ENCODE results near the gene PLXNA2.

PLXNA2 gene

GRCh38 chr1:208084220-208084619 lies 160.0 kb downstream of the PLXNA2 start:
- no peak for ATAC-seq

DNA sequence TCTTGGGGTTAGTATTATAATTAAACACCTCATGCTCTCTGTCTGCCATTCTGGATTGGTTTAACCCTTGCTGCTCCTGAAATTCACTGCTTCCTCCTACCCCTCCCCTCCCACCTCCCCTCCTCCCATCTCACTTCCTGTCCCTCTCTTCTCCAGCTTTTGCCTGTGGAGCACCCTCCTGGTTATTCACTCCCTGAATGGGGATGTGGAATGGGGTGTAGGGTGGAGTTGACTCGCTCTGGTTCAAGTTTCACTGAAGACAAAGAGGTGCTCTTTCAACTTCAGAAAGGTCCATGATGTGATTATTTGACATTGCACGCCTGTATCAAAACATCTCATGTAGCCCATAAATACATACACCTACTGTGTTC lies 160.5 kb downstream of the PLXNA2 start:
- ATAC-seq: no peak

- ATAC-seq: no peak
Measured at GRCh38 chr1:208083016-208083714, 161.0 kb downstream of the PLXNA2 start.

DNA sequence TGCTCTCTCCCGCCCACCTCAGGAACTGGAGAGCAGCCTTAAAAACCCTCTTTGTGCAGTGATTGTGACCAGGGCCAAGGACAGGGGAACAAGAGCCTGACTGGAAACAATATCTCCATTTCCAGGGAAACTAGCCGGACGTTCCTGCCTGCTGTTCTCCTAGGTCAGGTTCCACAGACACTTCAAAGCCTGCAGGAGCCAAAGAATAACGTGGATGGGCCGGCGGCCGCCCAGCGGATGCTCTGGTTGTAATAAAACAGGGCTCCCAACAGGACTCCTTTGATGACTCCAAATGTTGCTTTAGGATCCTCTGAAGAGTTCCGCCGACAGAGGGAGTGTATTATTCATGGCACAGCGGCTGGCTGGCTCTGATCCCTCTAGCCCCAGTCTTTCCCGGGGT lies 162.2 kb downstream of the PLXNA2 start:
- no peak for ATAC-seq

DNA sequence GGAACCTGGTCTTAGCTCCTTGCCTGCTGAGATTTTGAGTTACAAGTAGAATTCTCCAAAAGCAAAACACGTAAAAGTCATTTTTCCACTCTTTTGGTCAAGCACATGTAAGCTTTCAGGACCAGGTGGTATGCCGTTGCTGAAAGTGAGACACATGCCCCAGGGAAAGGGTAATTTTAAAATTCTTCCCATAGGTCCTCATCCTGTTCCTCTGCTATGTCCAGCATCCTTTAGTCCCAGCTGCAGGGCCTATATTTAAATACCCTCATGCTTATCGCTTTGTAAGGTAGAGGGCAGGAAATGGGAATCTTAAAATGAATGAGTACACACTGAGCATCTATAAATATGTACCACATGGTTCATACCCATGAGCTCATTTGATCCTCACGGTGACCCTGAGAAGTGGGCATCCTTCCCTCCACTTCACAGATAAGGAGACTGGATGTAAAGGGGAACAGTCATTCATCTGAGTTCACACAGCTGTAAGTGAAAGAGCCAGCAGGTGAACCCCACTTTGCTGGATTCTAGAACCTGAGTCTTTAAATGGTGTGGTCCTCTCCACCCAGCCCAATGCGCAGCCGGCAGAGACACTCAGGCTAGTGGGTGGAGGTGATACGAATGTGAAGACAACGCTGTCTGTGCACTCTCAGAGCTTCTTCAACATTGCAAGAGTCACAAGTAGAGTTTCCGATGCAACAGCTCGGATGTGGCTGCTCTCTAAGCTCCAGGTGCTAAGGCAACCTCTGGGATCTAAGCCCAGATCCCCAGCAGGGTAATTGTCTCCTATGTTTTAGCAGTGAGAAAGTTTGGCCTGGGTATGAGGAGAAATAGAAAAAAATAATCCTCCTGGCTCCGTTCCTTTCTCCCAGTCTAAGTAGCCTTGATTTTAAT lies 163.5 kb downstream of the PLXNA2 start:
- ATAC-seq: no peak

GRCh38 chr1:208079161-208079560 lies 165.0 kb downstream of the PLXNA2 start:
- ATAC-seq: no peak

DNA sequence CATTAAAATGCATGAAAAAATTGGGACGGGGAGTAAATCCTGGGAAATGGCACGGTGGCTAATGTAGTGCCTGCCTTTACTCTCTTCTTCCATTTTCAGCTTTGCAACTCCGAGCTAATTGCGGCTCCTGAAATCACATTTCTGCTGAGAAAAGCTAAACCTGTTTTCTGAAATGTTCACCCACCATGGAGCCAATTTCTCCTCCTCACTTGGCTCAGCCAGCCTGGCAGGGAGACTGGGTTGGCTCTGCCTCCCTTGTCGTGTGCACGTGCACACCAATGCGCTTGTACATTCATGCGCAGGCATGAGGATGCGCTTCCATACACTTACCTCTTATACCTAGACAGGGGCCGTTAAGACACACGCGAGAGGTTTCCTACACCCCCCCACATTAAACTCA lies 165.4 kb downstream of the PLXNA2 start:
- ATAC-seq: no peak

DNA sequence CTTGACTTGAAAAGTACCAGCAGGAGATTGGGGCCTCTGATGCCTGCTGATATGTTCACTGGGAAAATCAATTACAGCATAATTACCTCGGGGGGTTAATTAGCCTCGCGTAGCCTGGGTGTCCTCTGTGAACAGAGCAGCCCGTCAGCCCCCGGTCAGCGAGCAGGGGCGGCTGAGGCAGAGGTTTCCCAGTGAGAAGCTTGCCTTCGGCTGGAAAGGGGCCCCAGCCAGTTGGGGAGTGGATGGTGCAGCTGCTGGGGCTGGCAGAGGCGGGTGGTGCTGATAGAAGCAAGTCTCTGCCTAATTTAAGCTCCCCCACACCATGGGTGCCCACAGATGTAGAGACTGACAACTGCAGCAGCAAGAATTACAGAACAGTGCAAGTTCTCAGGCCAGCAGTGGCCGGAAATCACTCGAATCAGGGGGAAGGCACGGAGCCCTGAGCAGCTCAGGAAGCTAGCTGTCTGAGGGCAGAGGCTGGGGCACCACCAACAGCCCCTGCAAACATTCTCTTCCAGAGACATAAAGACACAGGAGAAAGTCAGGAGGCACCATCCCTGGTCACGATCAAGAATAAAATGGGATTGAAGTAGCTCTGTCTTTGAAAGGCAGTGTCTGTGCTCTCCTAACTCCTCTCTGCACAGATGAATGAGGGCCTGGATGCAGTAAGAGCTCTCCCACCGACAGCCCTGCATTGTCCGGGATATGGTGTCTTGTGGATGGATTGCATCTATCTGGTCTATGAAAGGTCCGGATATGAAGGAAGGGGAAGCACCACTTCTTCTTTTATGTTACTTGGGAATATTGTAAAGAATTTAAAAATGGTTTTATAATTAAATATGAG lies 166.7 kb downstream of the PLXNA2 start:
- no peak for ATAC-seq

DNA sequence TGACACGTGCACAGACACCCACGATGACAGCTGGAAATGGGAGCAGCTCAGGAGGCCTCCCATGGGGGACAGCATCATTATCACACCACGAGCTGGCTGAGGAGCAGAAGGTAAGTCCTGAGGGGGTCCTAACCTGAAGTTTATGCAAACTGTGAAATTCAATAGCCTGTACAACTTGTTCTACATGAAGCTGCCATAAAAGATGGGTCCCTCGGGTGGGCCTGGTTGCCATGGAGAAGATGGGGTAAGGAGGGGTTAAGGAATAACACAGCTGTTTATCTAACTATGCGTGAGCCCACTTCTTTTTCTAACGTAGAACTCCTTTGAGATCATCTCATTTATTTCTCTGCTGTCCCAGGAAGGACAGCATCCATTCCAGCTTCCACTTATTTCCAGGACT lies 169.8 kb downstream of the PLXNA2 start:
- no peak for ATAC-seq

GRCh38 chr1:208071435-208072031 lies 172.7 kb downstream of the PLXNA2 start:
- ATAC-seq: no peak

- ATAC-seq: no peak
Measured at GRCh38 chr1:208069908-208070307, 174.3 kb downstream of the PLXNA2 start.

GRCh38 chr1:208069317-208069716 lies 174.9 kb downstream of the PLXNA2 start:
- ATAC-seq: no peak

DNA sequence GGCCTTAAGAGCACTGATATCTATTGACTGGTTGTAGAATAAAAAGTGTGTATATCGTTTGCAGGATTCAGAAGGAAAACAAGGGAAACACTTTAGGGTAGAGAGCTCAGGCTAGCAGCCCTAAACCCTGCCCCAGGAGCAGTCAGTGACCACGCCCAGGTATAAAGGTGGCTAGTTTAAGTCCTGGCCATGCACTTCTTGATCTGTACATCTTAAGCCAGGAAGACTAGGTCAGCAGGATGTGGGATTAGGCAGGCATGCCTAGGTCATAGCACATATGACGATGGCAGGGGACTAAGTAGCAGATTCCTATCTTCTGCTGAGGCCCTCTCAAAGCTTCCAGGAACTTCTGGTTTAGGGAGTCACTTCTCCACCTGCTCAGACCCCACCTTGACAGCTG lies 175.3 kb downstream of the PLXNA2 start:
- ATAC-seq: no peak

DNA sequence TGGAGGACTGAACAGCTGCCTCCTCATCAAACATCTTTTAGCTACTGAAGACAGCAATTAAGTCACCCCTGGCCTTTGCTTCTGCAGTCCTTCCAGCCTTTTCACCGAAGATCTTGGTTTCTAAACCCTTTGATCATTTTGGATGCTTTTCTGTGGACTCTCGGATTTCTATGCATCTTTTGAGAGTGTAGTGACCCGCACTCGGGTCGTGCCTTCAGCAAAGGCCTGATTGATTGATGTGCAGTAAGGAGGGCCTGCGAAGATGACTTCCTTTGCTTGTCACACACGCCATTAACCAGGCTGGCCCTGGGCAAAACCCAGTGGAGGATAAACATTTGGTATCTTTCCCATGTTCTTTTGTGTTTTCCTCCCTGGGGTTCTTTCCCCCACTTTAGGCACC lies 175.8 kb downstream of the PLXNA2 start:
- no peak for ATAC-seq

DNA sequence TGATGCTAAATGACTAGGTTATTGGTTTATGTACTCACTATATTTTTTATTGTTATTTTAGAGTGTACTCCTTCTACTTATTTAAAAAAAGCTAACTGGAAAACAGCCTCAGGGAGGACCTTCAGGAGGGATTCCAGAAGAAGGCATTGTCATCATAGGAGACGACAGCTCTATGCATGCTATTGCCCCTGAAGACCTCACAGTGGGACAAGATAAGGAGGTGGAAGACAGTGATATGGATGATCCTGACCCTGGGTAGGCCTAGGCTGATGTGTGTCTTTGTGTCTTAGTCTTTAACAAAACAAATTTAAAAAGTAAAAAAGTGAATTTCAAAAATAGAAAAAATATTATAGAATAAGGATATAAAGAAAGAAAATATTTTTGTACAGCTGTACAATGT lies 177.6 kb downstream of the PLXNA2 start:
- no peak for ATAC-seq

- no peak for ATAC-seq
Measured at GRCh38 chr1:208065862-208066261, 178.3 kb downstream of the PLXNA2 start.

- ATAC-seq: no peak
Measured at GRCh38 chr1:208061632-208062031, 182.6 kb downstream of the PLXNA2 start.

DNA sequence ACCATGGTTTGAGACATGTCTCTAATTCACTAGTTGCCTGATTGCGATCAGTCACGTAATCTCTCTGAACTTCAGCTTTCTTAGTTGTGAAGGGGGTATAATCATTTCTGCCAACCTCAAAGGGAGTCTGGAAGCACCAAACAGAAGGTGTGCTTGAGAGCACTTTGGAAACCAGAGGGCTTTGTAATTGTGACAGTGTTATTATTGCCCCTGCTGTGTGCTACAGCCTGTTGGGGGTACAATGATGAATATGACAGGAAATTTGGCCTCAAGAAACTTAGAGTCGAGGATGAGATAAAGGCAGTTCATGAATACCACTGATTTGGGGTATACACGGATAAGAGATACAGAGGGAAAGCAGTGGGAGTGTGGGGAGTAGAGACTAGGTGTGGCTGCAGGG lies 183.1 kb downstream of the PLXNA2 start:
- ATAC-seq: no peak

DNA sequence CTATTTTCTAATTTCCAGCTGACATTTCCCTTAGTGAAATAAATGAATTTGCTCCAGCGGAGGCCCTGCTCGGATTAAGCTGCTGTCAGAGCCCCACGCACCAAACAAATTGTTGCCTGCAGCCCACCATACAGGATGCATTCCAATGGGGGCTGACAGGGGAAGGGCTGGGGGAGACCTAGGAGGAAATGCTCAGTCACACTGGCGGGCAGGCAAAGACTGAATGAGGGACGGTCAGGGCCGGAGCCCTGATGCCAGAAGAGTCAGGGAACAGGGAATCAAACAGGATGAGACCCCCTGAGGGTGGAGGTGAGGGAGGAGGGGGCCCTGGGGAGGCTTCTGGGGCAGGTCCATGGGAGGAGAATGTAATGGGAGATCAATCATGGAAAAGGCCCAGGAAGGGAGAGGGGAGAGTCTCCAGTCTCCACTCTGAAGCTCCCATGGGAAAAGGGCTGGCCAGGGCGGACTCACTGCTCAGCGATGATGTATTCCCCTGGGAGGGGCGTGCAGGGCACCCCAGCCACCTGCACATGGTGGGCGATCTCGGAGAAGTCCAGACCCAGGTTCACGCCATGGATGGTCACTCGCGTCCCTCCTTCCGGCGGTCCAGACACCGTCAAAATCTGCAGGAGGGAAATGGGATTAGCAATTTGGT lies 183.8 kb downstream of the PLXNA2 start:
- no peak for ATAC-seq

- ATAC-seq: no peak
Measured at GRCh38 chr1:208059409-208060001, 184.7 kb downstream of the PLXNA2 start.

- ATAC-seq: no peak
Measured at GRCh38 chr1:208058756-208059155, 185.4 kb downstream of the PLXNA2 start.

GRCh38 chr1:208058267-208058666 lies 185.9 kb downstream of the PLXNA2 start:
- no peak for ATAC-seq
